GM21723 (cell line): ENCODE data around the gene DNAH3.
"Not testable (repeated sequence)": the region's sequence is repeated elsewhere in the genome, so short reads cannot be mapped to it uniquely, and the experiment has no call there.

Source experiments
- ATAC-seq: cut with Tn5 transposase; IDR thresholded peaks from one replicate; pipeline ENCODE4 v1.9.1; 2021; ENCODE audit warnings: mild to moderate bottlenecking, moderate library complexity; ENCODE audit not compliant: unreplicated experiment

Gene DNAH3

GRCh38 chr16:21126518-21126917 lies 24.1 kb downstream of the DNAH3 start:
- no peak for ATAC-seq

DNA sequence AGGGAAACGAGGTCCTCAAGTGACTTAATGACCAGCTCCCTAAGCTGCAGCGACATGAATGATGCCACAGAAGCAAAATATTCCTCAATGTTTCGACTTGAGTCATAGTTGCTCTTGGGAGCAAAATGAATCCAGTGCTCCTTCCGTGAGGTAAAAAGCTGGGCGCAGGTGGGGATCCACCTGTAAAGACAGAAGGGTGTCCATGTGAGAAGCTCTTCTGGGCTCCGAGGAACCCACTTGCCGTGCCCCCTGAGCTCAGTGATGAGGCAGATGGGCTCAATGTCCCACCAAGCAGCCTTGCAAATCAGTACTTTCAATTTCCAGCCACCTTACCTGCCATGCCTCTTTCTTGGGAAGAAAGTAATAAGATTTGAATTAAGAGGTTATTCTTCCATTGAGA lies 25.5 kb downstream of the DNAH3 start:
- no peak for ATAC-seq

DNA sequence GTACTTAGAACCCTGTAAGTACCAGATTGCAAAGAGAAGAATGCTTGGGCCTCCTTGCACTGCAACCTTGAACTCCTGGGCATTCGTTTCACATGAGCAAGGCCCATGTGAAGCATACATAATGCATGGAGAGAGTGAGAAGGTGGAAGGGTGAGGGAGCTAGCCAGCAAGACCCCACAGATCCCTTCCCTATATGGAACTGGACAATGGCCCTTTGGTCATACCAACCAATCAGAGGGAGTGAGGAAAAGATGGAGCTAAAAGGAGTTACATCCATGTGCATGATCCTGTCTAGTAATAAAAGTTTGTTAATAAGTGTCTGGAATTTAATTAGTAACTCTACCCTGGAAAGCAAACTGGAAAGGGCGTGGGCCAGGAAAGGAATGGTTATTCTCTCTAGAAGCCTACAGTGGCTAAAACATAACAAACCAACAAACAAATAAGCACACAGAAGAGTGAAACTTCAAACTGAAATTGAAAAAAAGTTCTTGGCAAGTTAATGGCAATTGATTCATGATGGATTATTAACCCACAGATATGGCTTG lies 29.6 kb downstream of the DNAH3 start:
- ATAC-seq: no peak

DNA sequence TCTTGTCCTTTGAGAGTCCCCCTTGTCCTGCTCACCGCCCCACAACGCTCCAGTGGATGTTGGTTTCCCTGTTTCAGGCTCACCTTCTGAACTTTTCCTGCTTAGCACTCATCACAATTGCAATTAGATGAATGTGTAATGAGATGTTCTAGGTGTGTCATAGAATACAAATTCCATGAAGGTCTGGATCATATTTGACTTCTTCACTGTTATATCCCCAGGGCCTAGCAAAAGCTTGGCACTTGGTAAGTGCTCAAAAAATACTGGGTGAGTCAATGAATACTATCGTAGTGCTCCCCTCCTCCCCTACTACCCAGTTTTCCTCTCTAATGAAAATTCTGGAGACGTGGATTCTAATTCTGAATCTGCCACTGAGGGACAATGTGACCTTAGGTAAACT lies 33.1 kb downstream of the DNAH3 start:
- no peak for ATAC-seq

DNA sequence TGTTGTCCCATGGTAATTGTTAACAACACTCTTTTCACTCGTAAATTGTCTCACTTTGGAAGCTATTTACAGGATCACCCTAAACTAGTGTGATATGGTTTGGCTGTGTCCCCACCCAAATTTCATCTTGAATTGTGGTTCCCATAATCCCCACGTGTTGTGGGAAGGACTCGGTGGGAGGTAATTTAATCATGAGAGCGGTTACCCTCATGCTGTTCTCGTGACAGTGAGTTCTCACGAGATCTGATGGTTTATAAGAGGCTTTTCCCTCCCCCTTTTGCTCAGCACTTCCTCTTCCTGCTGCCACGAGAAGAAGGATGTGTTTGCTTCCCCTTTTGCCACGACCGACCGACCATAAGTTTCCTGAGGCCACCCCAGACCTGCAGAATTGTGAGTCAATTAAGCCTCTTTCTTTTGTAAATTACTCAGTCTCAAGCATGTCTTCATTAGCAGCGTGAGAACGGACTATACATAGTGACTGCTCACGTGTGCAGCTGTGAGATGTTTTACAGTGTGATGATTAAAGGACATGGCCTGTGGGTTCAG lies 34.4 kb downstream of the DNAH3 start:
- ATAC-seq: no peak

- ATAC-seq: not testable (repeated sequence)
Measured at GRCh38 chr16:21115551-21115950, 35.1 kb downstream of the DNAH3 start.

DNA sequence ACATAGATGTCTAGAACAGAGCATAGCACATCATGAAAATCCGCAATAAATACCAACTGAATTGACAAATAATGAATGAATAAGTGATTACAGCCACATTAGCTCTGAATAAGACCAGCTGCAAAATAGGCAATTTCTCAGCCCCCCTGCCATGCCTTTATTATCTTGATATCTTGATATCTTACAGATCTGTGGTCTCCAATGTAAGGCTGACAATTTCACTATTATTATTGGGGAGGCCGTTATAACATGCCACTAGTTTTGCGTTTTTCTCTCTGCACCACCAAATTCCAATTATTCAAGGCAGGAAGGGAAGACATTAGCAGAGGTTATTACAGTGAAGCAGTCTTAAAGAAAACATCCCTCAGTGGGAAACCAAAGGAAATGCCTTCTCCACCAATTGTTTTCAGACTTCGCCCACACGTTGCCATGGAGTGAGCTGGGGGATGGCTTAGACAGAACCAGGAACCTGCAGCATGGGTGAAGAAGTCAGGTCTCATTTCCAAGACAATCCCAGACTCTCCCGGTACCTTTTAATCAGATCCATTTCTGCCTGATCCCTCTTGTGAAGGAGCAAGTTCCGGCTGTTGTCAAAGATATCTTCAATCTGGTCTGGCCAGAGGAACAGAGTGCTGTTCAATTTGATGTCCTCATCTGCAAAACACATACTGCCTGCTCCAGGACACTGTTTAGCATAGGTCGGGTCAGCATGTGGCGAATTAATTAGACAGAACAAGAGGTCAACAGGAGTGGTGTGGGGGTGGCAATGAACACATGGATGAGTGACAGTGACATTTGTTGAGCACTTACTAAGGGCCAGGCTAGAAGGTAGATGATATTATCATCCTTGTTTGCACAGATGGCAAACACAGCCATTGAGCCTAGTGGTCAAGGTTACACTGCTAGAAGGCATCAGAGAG lies 46.4 kb downstream of the DNAH3 start:
- no peak for ATAC-seq

- ATAC-seq: no peak
Measured at GRCh38 chr16:21101631-21102420, 48.8 kb downstream of the DNAH3 start.

- ATAC-seq: no peak
Measured at GRCh38 chr16:21100447-21100846, 50.2 kb downstream of the DNAH3 start.

- ATAC-seq: no peak
Measured at GRCh38 chr16:21097151-21097550, 53.5 kb downstream of the DNAH3 start.

DNA sequence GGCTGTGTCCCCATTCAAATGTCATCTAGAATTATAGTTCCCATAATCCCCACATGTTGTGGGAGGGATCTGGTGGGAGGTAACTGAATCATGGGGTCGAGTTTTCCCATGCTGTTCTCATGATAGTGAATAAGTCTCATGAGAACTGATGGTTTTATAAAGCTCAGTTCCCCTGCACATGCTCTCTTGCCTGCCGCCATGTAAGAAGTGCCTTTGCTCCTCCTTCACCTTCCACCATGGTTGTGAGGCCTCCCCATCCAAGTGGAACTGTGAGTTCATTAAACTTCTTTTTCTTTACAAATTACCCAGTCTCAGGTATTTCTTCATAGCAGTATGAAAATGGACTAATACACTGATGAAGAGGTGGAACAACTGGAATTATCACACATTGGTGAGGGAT lies 55.9 kb downstream of the DNAH3 start:
- not testable (repeated sequence) for ATAC-seq

DNA sequence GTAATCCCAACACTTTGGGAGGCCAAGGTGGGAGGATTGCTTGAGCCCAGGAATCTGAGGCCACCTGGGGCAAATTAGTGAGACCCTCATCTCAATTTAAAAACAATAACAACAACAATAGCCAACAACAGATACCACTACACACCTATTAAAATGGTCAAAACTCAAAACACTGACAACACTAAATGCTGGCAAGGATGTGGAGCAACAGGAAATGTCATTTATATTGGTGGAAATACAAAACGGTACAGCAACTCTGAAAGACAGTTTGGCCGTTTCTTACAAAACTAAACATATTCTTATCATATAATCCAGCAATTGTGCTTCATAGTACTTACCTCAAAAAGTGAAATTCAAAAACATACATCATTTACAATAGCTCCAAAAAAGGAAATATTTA lies 57.7 kb downstream of the DNAH3 start:
- ATAC-seq: no peak

GRCh38 chr16:21088646-21089538 lies 61.8 kb downstream of the DNAH3 start:
- ATAC-seq: no peak

- no peak for ATAC-seq
Measured at GRCh38 chr16:21088143-21088542, 62.5 kb downstream of the DNAH3 start.

DNA sequence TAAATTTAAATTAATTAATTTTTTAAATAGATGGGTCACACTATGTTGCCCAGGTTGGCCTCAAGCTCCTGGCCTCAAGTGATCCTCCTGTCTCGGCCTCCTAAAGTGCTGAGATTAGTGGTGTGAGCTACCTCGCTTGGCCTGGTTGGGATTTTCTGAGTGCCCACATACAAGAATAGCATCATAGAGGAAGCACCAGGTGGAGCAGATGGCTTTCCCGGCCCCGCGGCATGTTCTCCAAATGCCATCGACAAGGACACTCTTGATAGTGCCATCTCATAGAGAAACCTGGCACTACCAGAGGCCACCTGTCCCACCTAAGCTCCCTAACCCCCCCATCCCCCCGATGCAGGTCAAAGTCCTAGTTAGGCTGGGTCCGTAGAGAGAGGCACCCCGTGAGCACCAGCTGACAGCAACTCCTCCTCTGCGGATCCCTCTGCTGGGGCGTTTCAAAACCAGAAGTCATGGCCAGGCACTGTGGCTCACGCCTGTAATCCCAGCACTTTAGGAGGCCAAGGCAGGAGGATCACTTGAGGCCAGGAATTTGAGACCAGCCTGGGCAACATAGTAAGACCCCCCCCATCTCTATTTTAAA lies 65.9 kb downstream of the DNAH3 start:
- ATAC-seq: no peak

- no peak for ATAC-seq
Measured at GRCh38 chr16:21083729-21084268, 66.8 kb downstream of the DNAH3 start.

GRCh38 chr16:21081329-21081728 lies 69.3 kb downstream of the DNAH3 start:
- ATAC-seq: no peak

DNA sequence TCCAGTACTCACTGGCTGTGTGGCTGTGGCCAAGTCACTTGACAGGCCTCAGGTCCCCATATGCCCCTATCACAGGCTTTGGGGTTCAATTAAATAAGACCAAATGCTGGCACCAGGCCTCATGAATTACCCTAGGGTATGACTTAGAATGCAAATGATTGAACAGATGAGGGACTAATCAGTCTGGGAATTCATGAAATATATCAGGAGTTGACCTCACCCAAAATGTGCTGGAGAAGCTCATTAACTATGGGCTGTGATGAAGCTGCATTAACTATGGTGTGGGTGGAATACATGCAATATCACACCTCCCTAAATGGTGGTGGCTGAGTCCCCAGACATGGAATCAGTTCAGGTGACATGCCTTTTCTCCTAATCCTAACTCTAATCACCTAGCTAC lies 72.1 kb downstream of the DNAH3 start:
- ATAC-seq: no peak

GRCh38 chr16:21076186-21076883 lies 74.3 kb downstream of the DNAH3 start:
- no peak for ATAC-seq
